GM19395 (cell line): ENCODE data around the gene MT1B.
"Not testable (repeated sequence)": the region's sequence is repeated elsewhere in the genome, so short reads cannot be mapped to it uniquely, and the experiment has no call there.

Experiments used
- ATAC-seq: cut with Tn5 transposase; IDR thresholded peaks from one replicate; pipeline ENCODE4 v1.9.1; 2021; ENCODE audit warnings: mild to moderate bottlenecking, moderate library complexity; ENCODE audit not compliant: unreplicated experiment

MT1B gene

GRCh38 chr16:56618138-56618537, 33.5 kb upstream of the MT1B start:
- no peak for ATAC-seq

GRCh38 chr16:56620339-56620897, 31.3 kb upstream of the MT1B start:
- ATAC-seq = no peak

- ATAC-seq = not testable (repeated sequence)
Measured at GRCh38 chr16:56621665-56622445, 29.8 kb upstream of the MT1B start.

GRCh38 chr16:56623184-56623583, 28.5 kb upstream of the MT1B start:
- not testable (repeated sequence) for ATAC-seq

- no peak for ATAC-seq
Measured at GRCh38 chr16:56623637-56624036, 28.0 kb upstream of the MT1B start.

GRCh38 chr16:56625140-56625942, 26.3 kb upstream of the MT1B start, which contains the start of gene MT1E:
Gene MT1E (plus strand): TSS chr16:56625781. CDS start chr16:56625852, 71 bp downstream.
- no peak for ATAC-seq

GRCh38 chr16:56625943-56626654, 25.6 kb upstream of the MT1B start:
- no peak for ATAC-seq

- ATAC-seq = no peak
Measured at GRCh38 chr16:56626685-56627084, 25.0 kb upstream of the MT1B start.

- ATAC-seq = no peak
Measured at GRCh38 chr16:56628486-56629350, 23.0 kb upstream of the MT1B start.

GRCh38 chr16:56629531-56629930, 22.2 kb upstream of the MT1B start:
- ATAC-seq = no peak

GRCh38 chr16:56630134-56630533, 21.6 kb upstream of the MT1B start:
- peak; percentile 82 for ATAC-seq

- ATAC-seq = no peak
Measured at GRCh38 chr16:56631197-56631596, 20.5 kb upstream of the MT1B start.

- ATAC-seq = no peak
Measured at GRCh38 chr16:56631832-56632155, 19.9 kb upstream of the MT1B start.

- no peak for ATAC-seq
Measured at GRCh38 chr16:56632156-56632847, 19.4 kb upstream of the MT1B start, which contains the start of gene MT1M. Gene MT1M (plus strand): TSS chr16:56632659. CDS start chr16:56632732, 73 bp downstream.

GRCh38 chr16:56632848-56633365, 18.8 kb upstream of the MT1B start:
- no peak for ATAC-seq

GRCh38 chr16:56633535-56633934, 18.2 kb upstream of the MT1B start:
- ATAC-seq = no peak

GRCh38 chr16:56634715-56635440, 16.8 kb upstream of the MT1B start:
- no peak for ATAC-seq

- no peak for ATAC-seq
Measured at GRCh38 chr16:56635441-56635967, 16.2 kb upstream of the MT1B start.
